ENCODE measurements around the gene COQ8B.
"Not testable (repeated sequence)": the region's sequence is repeated elsewhere in the genome, so short reads cannot be mapped to it uniquely, and the experiment has no call there.

Gene COQ8B

DNA sequence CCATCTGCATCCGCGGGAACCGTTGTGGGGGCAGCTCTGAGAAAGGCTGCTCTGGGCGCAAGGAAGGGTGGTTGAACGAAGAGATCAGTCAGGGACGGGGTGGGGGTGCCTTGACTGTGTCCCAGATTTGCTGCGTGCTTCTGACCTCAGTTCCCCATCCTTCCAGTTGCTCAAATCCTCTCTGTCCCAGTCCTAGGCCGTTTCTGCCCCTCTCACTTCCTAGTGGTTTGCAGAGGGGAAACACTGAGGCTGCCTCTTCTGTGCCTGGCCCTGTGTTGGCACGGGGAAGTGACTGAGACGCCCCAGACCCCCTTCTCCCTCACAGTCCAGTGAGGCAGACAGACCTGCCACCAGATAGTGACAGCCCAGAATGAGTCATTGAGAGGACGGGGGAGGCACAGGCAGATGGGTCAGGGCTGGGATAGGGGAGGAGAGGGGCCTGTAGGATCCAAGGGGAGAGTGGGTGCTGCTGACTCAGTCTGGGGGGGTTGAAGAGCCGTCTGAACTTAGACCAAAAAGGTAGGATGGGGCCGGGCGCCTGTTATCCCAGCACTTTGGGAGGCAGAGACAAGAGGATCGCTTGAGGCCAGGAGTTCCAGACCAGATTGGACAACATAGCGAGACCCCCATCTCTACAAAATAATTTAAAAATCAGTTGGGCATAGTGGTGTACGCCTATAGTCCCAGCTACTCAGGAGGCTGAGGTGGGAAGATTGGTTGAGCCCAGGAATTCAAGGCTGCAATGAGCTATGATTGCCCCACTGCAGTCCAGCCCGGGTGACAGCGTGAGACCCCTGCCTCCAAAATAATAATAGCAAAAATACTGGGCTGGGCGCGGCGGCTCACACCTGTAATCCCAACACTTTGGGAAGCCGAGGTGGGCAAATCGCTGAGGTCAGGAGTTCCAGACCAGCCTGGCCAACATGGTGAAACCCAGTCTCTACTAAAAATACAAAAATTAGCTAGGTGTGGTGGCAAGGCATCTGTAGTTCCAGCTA lies 52.7 kb downstream of the COQ8B start:
- H3K4me3 Mint-ChIP-seq: peak overlapping the region; percentile 76
- H3K4me1 Mint-ChIP-seq: peaks cover 28% of the 10 kb centered on the region
- peak overlapping the region; percentile 83 for H3K27ac Mint-ChIP-seq
- DNase-seq (peak; percentile 35), ATAC-seq (peak; percentile 26)
- H3K36me3 Mint-ChIP-seq (ENCODE audit: low read depth): peaks cover 8% of the 10 kb centered on the region
- H3K27me3 Mint-ChIP-seq: no peaks in the 10 kb centered on the region
- H3K9me3 Mint-ChIP-seq: no peaks in the 10 kb centered on the region

DNA sequence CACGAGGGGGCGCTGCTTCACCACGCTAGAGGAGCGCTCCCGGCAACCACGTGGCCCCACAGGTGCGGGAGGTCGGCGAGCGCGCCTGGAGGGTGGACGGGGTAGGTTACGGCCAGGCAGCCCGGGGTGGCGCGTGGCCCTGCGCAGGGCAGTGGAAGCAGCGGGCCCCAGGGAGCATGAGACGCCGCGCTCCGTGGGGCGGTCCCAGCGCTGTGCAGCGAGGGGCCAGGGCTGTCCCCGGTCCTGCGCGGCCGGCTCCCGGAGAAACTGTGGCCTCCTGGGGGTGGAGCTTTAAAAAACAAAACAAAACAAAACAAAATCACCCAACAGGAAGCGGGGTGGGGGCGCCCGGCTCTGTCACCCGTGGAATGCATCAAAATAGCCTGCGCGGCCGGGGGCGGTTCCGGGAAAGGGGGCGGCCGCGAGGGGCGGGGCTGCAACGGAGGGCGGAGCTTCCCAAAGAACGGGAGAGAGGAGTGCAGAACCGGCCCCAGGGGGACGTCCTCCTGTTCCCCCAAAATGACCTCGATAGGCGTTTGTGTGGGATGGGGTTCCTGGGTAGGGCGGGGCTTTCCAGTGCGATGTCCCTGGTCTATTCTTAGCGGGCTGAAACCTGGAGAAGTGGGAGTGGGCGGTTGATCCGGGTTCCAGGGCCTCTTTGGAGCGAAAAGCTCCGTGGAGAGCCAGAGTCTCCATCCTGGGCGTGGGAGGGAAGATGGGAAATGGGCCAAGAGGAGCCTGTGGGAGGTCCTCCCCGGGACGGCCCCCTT lies 53.6 kb downstream of the COQ8B start:
- Mint-ChIP-seq H3K27ac (peak overlapping the region; percentile 83), H3K4me3 (peak overlapping the region; percentile 76), H3K27me3 (no peaks in the 10 kb centered on the region), H3K9me3 (no peaks in the 10 kb centered on the region), H3K36me3 (ENCODE audit: low read depth) (peaks cover 4% of the 10 kb centered on the region), H3K4me1 (peaks cover 28% of the 10 kb centered on the region)
- ATAC-seq: peak; percentile 85
- peak; percentile 96 for DNase-seq

DNA sequence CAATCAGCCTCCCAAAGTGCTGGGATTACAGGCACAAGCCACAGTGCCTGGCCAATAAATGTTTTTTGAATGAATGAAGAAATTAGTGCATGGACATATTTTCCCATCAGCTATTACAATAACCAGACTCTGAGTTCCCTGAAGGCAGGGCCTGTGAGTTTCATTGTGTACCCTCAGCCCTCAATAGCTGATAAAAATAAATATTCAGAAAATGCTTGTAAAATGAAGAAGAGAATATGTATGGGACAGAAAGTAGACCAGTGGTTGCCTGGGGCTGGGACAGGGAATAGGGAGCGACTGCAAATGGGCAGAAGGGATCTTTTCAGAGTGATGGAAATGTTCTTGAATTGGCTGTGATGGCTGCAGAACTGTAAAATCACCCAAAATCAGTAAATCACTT lies 55.1 kb downstream of the COQ8B start:
- no peaks in the 10 kb centered on the region for H3K36me3 Mint-ChIP-seq (ENCODE audit: low read depth)
- no peak overlapping the region for H3K4me3 Mint-ChIP-seq
- H3K4me1 Mint-ChIP-seq: peaks cover 27% of the 10 kb centered on the region
- no peaks in the 10 kb centered on the region for H3K9me3 Mint-ChIP-seq
- H3K27ac Mint-ChIP-seq: no peak overlapping the region
- ATAC-seq: no peak
- DNase-seq: no peak
- no peaks in the 10 kb centered on the region for H3K27me3 Mint-ChIP-seq

DNA sequence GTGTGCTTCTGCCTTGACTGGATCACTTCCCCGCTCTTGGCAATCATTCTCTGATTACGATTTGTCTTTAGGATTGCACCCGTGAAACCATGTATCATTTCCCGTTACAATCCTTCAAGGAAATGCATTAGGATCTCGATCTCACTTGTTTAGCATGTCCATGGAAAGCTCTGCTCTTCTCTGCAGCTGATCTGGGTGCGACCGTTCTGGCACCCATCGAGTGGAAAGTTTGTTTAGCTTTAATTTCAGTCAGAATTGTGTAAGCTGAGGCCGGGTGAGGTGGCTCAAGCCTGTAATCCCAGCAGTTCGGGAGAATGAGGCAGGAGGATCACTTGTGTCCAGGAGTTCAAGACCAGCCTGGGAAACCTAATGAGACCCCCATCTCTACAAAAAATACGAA lies 57.1 kb downstream of the COQ8B start:
- no peaks in the 10 kb centered on the region for H3K36me3 Mint-ChIP-seq (ENCODE audit: low read depth)
- no peaks in the 10 kb centered on the region for H3K9me3 Mint-ChIP-seq
- ATAC-seq: no peak
- H3K4me1 Mint-ChIP-seq: peaks cover 22% of the 10 kb centered on the region
- no peak for DNase-seq
- no peak overlapping the region for H3K27ac Mint-ChIP-seq
- no peaks in the 10 kb centered on the region for H3K27me3 Mint-ChIP-seq
- no peak overlapping the region for H3K4me3 Mint-ChIP-seq

DNA sequence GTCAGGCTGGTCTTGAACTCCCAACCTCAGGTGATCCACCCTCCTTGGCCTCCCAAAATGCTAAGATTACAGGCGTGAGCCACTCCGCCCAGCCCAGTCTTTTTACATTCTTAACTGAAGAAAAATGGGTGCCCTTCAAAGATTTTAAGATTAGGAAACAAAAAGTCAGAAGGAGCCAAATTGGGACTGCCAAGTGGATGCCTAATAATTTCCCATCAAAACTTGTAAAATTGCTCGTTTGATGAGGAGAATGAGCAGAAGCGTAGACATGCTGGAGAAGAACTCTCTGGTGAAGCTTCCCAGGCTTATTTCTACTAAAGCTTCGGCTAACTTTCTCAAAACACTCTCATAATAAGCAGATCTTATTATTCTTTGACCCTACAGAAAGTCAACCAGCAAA lies 57.6 kb downstream of the COQ8B start:
- peaks cover 21% of the 10 kb centered on the region for H3K4me1 Mint-ChIP-seq
- no peak for DNase-seq
- H3K4me3 Mint-ChIP-seq: no peak overlapping the region
- H3K36me3 Mint-ChIP-seq (ENCODE audit: low read depth): no peaks in the 10 kb centered on the region
- no peaks in the 10 kb centered on the region for H3K9me3 Mint-ChIP-seq
- no peak for ATAC-seq
- H3K27me3 Mint-ChIP-seq: no peaks in the 10 kb centered on the region
- no peak overlapping the region for H3K27ac Mint-ChIP-seq

DNA sequence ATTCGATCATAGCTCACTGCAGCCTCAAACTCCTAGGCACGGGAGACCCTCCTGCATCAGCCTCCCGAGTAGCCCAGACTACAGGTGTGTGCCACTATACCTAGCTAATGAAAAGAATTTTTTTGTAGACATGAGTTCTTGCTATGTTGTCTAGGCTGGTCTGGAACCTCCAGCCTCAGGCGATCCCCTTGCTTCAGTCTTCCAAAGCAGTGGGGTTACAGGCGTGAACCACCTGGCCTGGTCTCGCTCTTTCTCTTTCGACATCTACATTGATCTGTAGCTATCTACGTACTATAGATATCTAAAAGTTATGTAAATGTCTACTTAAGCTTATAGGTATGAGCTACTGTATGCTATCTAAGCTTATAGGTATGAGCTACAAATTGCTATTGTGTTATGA lies 58.7 kb downstream of the COQ8B start:
- Mint-ChIP-seq H3K27ac (no peak overlapping the region), H3K27me3 (no peaks in the 10 kb centered on the region), H3K4me3 (no peak overlapping the region), H3K4me1 (peaks cover 11% of the 10 kb centered on the region), H3K36me3 (ENCODE audit: low read depth) (no peaks in the 10 kb centered on the region), H3K9me3 (no peaks in the 10 kb centered on the region)
- DNase-seq (no peak), ATAC-seq (no peak)

DNA sequence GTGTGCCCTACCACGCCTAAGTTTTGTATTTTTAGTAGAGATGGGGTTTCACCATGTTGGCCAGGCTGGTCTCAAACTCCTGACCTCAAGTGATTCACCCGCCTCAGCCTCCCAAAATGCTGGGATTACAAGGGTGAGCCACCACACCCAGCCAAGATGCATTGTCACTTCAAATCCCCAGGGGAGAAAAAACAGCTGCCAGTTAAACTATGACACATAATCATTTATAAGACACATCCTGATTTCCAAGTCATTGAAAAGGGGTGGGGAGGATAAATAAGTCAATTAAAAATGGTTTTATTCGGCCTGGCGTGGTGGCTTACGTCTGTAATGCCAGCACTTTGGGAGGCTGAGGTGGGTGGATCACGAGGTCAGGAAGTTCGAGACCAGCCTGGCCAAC lies 61.0 kb downstream of the COQ8B start:
- H3K27me3 Mint-ChIP-seq; H3K27ac Mint-ChIP-seq; ATAC-seq; H3K9me3 Mint-ChIP-seq; DNase-seq; H3K4me3 Mint-ChIP-seq; H3K36me3 Mint-ChIP-seq (ENCODE audit: low read depth); H3K4me1 Mint-ChIP-seq: not testable (repeated sequence)

DNA sequence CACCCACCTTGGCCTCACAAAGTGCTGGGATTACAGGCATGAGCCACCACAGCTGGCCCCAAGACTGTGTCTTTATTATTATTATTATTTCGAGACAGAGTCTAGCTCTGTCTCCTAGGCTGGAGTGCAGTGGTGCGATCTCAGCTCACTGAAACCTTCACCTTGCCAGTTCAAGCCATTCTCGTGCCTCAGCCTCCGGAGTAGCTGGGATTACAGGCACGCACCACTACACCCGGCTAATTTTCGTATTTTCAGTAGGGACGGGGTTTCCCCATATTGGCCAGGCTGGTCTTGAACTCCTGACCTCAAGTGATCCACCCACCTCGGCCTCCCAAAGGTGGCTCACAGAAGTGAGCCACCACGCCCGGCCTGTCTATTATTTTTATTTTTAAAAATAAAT lies 64.4 kb downstream of the COQ8B start:
- not testable (repeated sequence) for H3K9me3 Mint-ChIP-seq; H3K4me1 Mint-ChIP-seq; H3K27me3 Mint-ChIP-seq; ATAC-seq; H3K27ac Mint-ChIP-seq; H3K4me3 Mint-ChIP-seq; DNase-seq; H3K36me3 Mint-ChIP-seq (ENCODE audit: low read depth)

DNA sequence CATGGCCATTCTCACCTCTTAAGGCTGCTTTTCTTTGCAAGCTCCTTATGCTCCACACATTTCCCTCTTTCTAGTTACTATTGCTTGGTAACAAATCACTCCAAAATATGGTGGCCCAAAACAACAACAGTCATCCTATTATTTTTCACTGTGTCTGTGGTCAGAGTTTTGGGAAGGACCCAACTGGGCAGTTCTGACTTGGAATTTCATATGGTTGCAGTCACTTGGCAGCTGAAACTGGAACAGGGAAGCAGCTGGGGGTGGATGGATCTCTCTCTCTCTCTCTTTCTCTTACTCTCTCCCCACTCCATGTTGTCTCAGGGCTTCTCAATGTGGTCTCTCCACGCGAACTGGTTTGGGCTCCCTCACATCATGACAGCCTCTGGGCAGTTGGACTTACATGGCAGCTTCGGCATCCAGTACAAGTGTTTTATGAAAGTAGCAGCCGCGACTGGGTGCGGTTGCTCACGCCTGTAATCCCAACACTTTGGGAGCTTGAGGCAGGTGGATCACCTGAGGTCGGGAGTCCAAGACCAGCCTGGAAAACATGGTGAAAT lies 65.9 kb downstream of the COQ8B start:
- ATAC-seq (no peak), DNase-seq (no peak)
- no peak overlapping the region for H3K4me3 Mint-ChIP-seq
- H3K27me3 Mint-ChIP-seq: peaks cover 9% of the 10 kb centered on the region
- H3K4me1 Mint-ChIP-seq: peaks cover 2% of the 10 kb centered on the region
- no peaks in the 10 kb centered on the region for H3K9me3 Mint-ChIP-seq
- no peak overlapping the region for H3K27ac Mint-ChIP-seq
- no peaks in the 10 kb centered on the region for H3K36me3 Mint-ChIP-seq (ENCODE audit: low read depth)

GRCh38 chr19:40649903-40650675 lies 66.6 kb downstream of the COQ8B start:
- not testable (repeated sequence) for H3K36me3 Mint-ChIP-seq (ENCODE audit: low read depth); H3K9me3 Mint-ChIP-seq; ATAC-seq; H3K4me3 Mint-ChIP-seq; H3K4me1 Mint-ChIP-seq; DNase-seq; H3K27ac Mint-ChIP-seq
- peaks cover 11% of the 10 kb centered on the region for H3K27me3 Mint-ChIP-seq

- Mint-ChIP-seq H3K9me3 (no peaks in the 10 kb centered on the region), H3K36me3 (ENCODE audit: low read depth) (no peaks in the 10 kb centered on the region), H3K27ac (no peak overlapping the region), H3K4me1 (no peaks in the 10 kb centered on the region), H3K4me3 (no peak overlapping the region), H3K27me3 (peaks cover 11% of the 10 kb centered on the region)
- DNase-seq (no peak), ATAC-seq (no peak)
These were observed 69.9 kb downstream of the COQ8B start for GRCh38 chr19:40646743-40647254.

GRCh38 chr19:40642757-40643305 lies 73.9 kb downstream of the COQ8B start:
- Mint-ChIP-seq H3K27me3 (peaks cover 13% of the 10 kb centered on the region), H3K36me3 (ENCODE audit: low read depth) (no peaks in the 10 kb centered on the region), H3K9me3 (no peaks in the 10 kb centered on the region), H3K4me1 (peaks cover 2% of the 10 kb centered on the region), H3K4me3 (no peak overlapping the region), H3K27ac (no peak overlapping the region)
- DNase-seq (no peak), ATAC-seq (no peak)

- Mint-ChIP-seq H3K27ac (no peak overlapping the region), H3K4me1 (peaks cover 2% of the 10 kb centered on the region), H3K36me3 (ENCODE audit: low read depth) (no peaks in the 10 kb centered on the region), H3K9me3 (no peaks in the 10 kb centered on the region), H3K27me3 (peaks cover 13% of the 10 kb centered on the region), H3K4me3 (no peak overlapping the region)
- no peak for DNase-seq
- no peak for ATAC-seq
These were observed 74.5 kb downstream of the COQ8B start for GRCh38 chr19:40642051-40642706.
